Measurements from ENCODE around the gene CD3D. TPM values are rescaled to one million over a fixed set of nuclear protein-coding genes. Genes with fewer than 3 reads are reported as not detected.

Gene CD3D
- polyA plus RNA-seq, 1 donor from 2014 or later = not detected

- Histone ChIP-seq H3K9ac (ENCODE audit: low read length) (no peak overlapping the region), H3K4me2 (ENCODE audit: low read length) (no peak overlapping the region), H3F3A (ENCODE audit: insufficient read depth, low read length, poor library complexity, severe bottlenecking) (no peaks in the 10 kb centered on the region), H4K20me1 (ENCODE audit: insufficient read depth) (no peaks in the 10 kb centered on the region), H3K27ac (ENCODE audit: low read length) (no peak overlapping the region), H3K4me3 (ENCODE audit: low read length) (no peak overlapping the region), H3K36me3 (ENCODE audit: insufficient read depth, low read length) (peaks cover 10% of the 10 kb centered on the region), H2AFZ (ENCODE audit: low read depth, low read length) (no peak overlapping the region), H3K79me2 (replicated peaks; ENCODE audit: insufficient read depth, low read length) (no peaks in the 10 kb centered on the region), H3K27me3 (ENCODE audit: insufficient read depth, low read depth, low read length) (no peaks in the 10 kb centered on the region), H3K9me2 (ENCODE audit: insufficient read depth, low read length) (no peaks in the 10 kb centered on the region), H3K9me3 (ENCODE audit: low read length) (no peaks in the 10 kb centered on the region)
- TF ChIP-seq MXI1 (conservative IDR thresholded peaks at IDR 0.05; ENCODE audit: poor library complexity, severe bottlenecking) (no peak), TAF1 (IDR thresholded peaks at IDR 0.05; ENCODE audit: low read depth) (no peak), EP300 (conservative IDR thresholded peaks at IDR 0.05; ENCODE audit: poor library complexity, severe bottlenecking) (no peak), RAD21 (conservative IDR thresholded peaks at IDR 0.05) (no peak), SMC3 (conservative IDR thresholded peaks at IDR 0.05; ENCODE audit: poor library complexity) (no peak), POLR2AphosphoS5 (IDR thresholded peaks at IDR 0.05) (no peak), EZH2 (IDR thresholded peaks at IDR 0.05; ENCODE audit: borderline replicate concordance, insufficient read depth, low read length, poor library complexity, severe bottlenecking) (no peak)
- TF ChIP-seq, protein P1, sequence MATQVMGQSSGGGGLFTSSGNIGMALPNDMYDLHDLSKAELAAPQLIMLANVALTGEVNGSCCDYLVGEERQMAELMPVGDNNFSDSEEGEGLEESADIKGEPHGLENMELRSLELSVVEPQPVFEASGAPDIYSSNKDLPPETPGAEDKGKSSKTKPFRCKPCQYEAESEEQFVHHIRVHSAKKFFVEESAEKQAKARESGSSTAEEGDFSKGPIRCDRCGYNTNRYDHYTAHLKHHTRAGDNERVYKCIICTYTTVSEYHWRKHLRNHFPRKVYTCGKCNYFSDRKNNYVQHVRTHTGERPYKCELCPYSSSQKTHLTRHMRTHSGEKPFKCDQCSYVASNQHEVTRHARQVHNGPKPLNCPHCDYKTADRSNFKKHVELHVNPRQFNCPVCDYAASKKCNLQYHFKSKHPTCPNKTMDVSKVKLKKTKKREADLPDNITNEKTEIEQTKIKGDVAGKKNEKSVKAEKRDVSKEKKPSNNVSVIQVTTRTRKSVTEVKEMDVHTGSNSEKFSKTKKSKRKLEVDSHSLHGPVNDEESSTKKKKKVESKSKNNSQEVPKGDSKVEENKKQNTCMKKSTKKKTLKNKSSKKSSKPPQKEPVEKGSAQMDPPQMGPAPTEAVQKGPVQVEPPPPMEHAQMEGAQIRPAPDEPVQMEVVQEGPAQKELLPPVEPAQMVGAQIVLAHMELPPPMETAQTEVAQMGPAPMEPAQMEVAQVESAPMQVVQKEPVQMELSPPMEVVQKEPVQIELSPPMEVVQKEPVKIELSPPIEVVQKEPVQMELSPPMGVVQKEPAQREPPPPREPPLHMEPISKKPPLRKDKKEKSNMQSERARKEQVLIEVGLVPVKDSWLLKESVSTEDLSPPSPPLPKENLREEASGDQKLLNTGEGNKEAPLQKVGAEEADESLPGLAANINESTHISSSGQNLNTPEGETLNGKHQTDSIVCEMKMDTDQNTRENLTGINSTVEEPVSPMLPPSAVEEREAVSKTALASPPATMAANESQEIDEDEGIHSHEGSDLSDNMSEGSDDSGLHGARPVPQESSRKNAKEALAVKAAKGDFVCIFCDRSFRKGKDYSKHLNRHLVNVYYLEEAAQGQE (IDR thresholded peaks at IDR 0.05; ENCODE audit: borderline replicate concordance) = no peak
- TF ChIP-seq, protein P2, sequence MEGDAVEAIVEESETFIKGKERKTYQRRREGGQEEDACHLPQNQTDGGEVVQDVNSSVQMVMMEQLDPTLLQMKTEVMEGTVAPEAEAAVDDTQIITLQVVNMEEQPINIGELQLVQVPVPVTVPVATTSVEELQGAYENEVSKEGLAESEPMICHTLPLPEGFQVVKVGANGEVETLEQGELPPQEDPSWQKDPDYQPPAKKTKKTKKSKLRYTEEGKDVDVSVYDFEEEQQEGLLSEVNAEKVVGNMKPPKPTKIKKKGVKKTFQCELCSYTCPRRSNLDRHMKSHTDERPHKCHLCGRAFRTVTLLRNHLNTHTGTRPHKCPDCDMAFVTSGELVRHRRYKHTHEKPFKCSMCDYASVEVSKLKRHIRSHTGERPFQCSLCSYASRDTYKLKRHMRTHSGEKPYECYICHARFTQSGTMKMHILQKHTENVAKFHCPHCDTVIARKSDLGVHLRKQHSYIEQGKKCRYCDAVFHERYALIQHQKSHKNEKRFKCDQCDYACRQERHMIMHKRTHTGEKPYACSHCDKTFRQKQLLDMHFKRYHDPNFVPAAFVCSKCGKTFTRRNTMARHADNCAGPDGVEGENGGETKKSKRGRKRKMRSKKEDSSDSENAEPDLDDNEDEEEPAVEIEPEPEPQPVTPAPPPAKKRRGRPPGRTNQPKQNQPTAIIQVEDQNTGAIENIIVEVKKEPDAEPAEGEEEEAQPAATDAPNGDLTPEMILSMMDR (IDR thresholded peaks at IDR 0.05; ENCODE audit: poor library complexity, severe bottlenecking) = no peak
Observed at GRCh38 chr11:118370774-118371173, 28.3 kb upstream of the CD3D start.

DNA sequence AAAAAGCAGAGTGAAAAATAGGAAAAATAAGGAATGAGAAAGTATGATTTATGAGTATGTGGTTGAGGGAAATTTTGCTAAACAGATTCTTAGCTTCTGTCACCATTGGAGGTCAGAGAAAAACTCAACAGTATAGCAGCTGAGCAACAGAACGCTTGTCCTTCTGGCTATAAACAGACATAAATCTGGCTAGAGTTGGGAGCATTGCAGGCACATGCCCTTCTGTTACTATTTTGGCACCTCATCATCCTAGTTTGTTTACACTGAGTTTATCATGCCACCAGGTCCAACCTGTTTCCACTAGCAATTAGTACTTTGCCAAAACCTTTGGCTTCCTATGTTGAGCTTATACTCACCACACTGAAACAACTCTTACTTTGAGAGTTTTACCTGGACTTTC is 23.8 kb upstream of the CD3D start:
- H3K79me2 ChIP-seq (replicated peaks; ENCODE audit: insufficient read depth, low read length) = peaks cover 12% of the 10 kb centered on the region
- H3K9me3 ChIP-seq (ENCODE audit: low read length) = no peaks in the 10 kb centered on the region
- no peak overlapping the region for H3K4me2 ChIP-seq (ENCODE audit: low read length)
- TF ChIP-seq TAF1 (IDR thresholded peaks at IDR 0.05; ENCODE audit: low read depth) = no peak
- no peak for TF ChIP-seq EZH2 (IDR thresholded peaks at IDR 0.05; ENCODE audit: borderline replicate concordance, insufficient read depth, low read length, poor library complexity, severe bottlenecking)
- no peak for TF ChIP-seq EP300 (conservative IDR thresholded peaks at IDR 0.05; ENCODE audit: poor library complexity, severe bottlenecking)
- no peak for TF ChIP-seq RAD21 (conservative IDR thresholded peaks at IDR 0.05)
- TF ChIP-seq POLR2AphosphoS5 (IDR thresholded peaks at IDR 0.05) = no peak
- no peak for TF ChIP-seq SMC3 (conservative IDR thresholded peaks at IDR 0.05; ENCODE audit: poor library complexity)
- TF ChIP-seq, protein P1 (IDR thresholded peaks at IDR 0.05; ENCODE audit: borderline replicate concordance) = no peak
- no peak overlapping the region for H3K9ac ChIP-seq (ENCODE audit: low read length)
- H3K4me3 ChIP-seq (ENCODE audit: low read length) = no peak overlapping the region
- H3K36me3 ChIP-seq (ENCODE audit: insufficient read depth, low read length) = peaks cover 7% of the 10 kb centered on the region
- no peaks in the 10 kb centered on the region for H3F3A ChIP-seq (ENCODE audit: insufficient read depth, low read length, poor library complexity, severe bottlenecking)
- no peaks in the 10 kb centered on the region for H3K27me3 ChIP-seq (ENCODE audit: insufficient read depth, low read depth, low read length)
- H3K9me2 ChIP-seq (ENCODE audit: insufficient read depth, low read length) = no peaks in the 10 kb centered on the region
- H4K20me1 ChIP-seq (ENCODE audit: insufficient read depth) = no peaks in the 10 kb centered on the region
- no peak overlapping the region for H2AFZ ChIP-seq (ENCODE audit: low read depth, low read length)
- H3K27ac ChIP-seq (ENCODE audit: low read length) = no peak overlapping the region
